ENCODE measurements around the gene MMP3. TPM values are rescaled to one million over a fixed set of nuclear protein-coding genes. Genes with fewer than 3 reads are reported as not detected.

The MMP3 gene
- total RNA-seq, 2 donors from 2014 or later = 1.1 to 1.6 TPM

DNA sequence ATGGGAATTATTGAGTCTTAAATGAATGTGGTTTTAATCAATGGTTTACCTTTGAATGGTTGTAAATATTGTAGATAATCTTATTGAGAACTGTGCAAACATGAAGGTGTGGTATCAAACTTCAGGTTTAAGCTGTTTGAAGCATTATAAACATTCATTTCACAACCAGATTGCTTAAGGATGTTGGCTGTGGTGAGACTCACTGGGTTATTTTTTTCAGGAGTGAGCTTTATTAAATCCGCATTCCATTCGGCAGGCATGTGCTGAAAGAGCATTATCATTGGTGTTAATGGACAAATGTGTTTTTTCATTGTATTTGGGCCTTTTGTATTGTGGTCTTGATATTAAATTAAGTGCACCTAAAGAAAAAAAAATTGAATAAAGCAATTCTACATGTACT is 9.7 kb downstream of the MMP3 start:
- Histone ChIP-seq H3K27ac (no peak overlapping the region), H3K9me3 (no peaks in the 10 kb centered on the region), H3K9ac (ENCODE audit: low read depth in 2 of 2, low read length in 2 of 2) (no peak overlapping the region), H3K4me1 (no peaks in the 10 kb centered on the region), H3K27me3 (no peaks in the 10 kb centered on the region), H3K36me3 (no peaks in the 10 kb centered on the region), H3K4me3 (no peak overlapping the region)
- intact Hi-C loops (cut with DNase I) = loop anchor here (5.0 kb wide), 1 partner anchor 109 kb away; no protein-coding TSS in a partner anchor
- no peak for DNase-seq
- TF ChIP-seq, protein P1, sequence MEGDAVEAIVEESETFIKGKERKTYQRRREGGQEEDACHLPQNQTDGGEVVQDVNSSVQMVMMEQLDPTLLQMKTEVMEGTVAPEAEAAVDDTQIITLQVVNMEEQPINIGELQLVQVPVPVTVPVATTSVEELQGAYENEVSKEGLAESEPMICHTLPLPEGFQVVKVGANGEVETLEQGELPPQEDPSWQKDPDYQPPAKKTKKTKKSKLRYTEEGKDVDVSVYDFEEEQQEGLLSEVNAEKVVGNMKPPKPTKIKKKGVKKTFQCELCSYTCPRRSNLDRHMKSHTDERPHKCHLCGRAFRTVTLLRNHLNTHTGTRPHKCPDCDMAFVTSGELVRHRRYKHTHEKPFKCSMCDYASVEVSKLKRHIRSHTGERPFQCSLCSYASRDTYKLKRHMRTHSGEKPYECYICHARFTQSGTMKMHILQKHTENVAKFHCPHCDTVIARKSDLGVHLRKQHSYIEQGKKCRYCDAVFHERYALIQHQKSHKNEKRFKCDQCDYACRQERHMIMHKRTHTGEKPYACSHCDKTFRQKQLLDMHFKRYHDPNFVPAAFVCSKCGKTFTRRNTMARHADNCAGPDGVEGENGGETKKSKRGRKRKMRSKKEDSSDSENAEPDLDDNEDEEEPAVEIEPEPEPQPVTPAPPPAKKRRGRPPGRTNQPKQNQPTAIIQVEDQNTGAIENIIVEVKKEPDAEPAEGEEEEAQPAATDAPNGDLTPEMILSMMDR (IDR thresholded peaks at IDR 0.05) = no peak

DNA sequence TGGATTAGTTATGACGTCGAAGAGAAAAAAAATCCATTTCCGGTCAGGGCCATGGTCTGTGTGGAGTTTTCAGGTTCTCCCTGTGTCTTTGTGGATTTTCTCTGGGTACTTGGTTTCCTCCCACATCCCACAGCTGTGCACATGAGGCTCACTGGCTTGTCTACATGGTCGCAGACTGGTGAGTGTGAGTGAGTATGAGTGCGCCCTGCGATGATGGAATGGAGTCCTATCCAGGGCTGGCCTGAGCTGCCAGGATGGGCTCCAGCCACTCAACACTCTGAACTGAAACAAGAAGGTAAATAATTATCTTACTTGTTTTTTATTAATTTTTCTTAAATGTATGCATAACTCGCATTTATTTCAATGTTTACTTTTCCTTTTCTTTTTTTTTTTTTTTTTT is 10.8 kb downstream of the MMP3 start:
- H3K4me3 ChIP-seq = no peak overlapping the region
- intact Hi-C loops (cut with DNase I) = loop anchor here (5.0 kb wide), 1 partner anchor 110 kb away; no protein-coding TSS in a partner anchor
- no peaks in the 10 kb centered on the region for H3K36me3 ChIP-seq
- TF ChIP-seq, protein P1 (IDR thresholded peaks at IDR 0.05) = no peak
- no peak for DNase-seq
- H3K4me1 ChIP-seq = no peaks in the 10 kb centered on the region
- H3K27ac ChIP-seq = no peak overlapping the region
- H3K9me3 ChIP-seq = no peaks in the 10 kb centered on the region
- no peak overlapping the region for H3K9ac ChIP-seq (ENCODE audit: low read depth in 2 of 2, low read length in 2 of 2)
- H3K27me3 ChIP-seq = no peaks in the 10 kb centered on the region

DNA sequence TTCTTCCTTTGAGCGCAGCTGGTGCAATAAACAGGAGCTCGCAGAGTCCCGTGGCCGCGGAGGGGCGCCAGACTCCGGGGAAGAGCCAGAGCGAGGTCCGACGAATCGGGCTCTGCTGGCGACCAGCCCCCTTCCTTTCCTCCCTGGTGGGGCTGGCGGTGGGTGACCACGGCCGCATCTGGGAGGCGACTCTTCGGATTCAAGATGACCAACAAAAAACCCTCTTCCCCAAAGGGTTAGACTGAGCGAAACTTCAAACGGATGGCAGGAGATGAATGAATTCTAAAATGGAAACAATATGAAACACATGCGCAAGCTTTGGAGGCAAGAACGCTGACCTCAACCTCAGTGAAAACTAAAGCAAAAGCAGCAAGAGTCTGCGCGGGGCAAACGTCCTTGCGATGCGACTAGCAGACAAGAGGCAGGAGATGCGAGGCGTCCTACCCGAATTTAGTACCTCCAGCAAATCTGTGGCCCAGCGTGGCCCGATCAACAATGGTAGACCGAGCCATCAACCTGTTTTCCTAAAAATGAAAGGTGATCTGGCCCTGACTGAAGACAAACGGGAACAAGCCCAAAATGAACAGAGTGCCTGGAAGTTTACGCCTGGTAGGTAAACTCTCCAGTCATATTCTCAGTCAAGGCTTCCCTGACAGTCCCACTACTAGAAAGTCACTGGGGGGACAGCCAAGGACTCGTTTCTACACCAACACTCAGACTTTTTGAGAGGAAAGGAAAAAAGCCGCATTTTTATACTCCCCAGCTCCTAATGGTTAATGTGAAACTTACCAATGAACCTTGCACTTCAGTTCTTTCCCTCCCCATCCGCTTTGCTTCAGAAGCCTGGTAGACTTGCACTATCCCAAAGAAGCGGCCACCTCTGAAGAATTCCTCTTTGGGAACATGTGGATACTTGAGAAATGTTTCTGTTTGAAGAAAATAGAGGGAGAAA is 11.6 kb downstream of the MMP3 start:
- DNase-seq = peak; percentile 66
- H3K27ac ChIP-seq = no peak overlapping the region
- no peak overlapping the region for H3K4me3 ChIP-seq
- H3K9ac ChIP-seq (ENCODE audit: low read depth in 2 of 2, low read length in 2 of 2) = no peak overlapping the region
- no peaks in the 10 kb centered on the region for H3K9me3 ChIP-seq
- H3K27me3 ChIP-seq = no peaks in the 10 kb centered on the region
- no peaks in the 10 kb centered on the region for H3K36me3 ChIP-seq
- H3K4me1 ChIP-seq = no peaks in the 10 kb centered on the region
- TF ChIP-seq, protein P1 (IDR thresholded peaks at IDR 0.05) = peak; percentile 42
- intact Hi-C loops (cut with DNase I) = loop anchor here (5.0 kb wide), 1 partner anchor 111 kb away; no protein-coding TSS in a partner anchor

DNA sequence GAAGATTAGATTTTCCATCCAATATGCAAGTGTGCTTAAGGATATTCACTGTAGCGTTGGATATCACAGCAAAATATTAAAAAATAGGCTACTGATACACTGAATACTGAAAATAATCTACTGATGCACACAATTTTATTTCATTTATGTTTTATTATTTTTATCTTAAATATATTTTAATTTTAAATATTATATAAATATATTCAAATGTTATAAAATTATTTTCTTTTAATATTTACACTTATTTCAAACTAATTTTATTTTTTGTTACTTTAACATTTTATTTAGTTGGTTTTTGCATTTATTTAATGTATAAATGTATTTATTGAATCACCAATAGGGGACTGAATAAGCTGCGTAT is 12.3 kb downstream of the MMP3 start:
- Histone ChIP-seq H3K4me1 (no peaks in the 10 kb centered on the region), H3K4me3 (no peak overlapping the region), H3K27ac (no peak overlapping the region), H3K36me3 (no peaks in the 10 kb centered on the region), H3K9me3 (no peaks in the 10 kb centered on the region), H3K9ac (ENCODE audit: low read depth in 2 of 2, low read length in 2 of 2) (no peak overlapping the region), H3K27me3 (no peaks in the 10 kb centered on the region)
- TF ChIP-seq, protein P1 (IDR thresholded peaks at IDR 0.05) = no peak
- no peak for DNase-seq
- intact Hi-C loops (cut with DNase I) = loop anchor here (5.0 kb wide), 1 partner anchor 111 kb away; no protein-coding TSS in a partner anchor

DNA sequence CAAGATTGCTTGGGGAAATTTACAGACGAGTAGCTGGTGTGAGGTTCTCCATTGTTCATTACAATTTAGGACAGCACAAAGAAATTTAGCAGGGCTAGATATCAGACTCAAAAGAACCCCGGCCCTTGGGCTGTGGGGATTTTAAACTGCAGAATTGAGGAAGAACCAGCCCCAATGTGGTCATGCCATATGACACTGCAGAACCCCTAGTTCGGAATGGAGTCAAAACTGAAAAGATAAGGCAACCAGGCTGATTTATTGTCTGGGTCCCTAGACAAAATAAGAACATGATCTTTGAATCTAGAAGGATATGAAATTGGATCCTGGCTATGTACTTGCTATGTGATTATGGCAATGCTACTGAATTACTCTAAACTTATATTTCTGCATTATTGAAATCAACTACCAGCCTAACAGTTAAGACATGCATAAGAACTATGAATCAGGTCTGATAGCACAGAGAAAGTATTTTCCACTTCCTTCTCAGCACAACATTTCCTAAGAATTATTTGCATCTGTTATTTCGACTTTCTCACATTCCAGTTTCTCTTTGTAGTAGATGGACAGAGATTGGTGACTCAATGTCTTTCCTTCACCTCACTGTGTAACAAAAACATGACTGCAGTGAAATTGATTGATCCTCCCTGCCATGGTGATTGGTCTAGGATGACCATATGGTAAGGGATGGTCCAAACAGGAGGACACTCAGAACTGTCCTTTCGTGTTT is 13.2 kb downstream of the MMP3 start:
- no peaks in the 10 kb centered on the region for H3K9me3 ChIP-seq
- no peaks in the 10 kb centered on the region for H3K27me3 ChIP-seq
- H3K4me1 ChIP-seq = no peaks in the 10 kb centered on the region
- H3K27ac ChIP-seq = no peak overlapping the region
- H3K4me3 ChIP-seq = no peak overlapping the region
- intact Hi-C loops (cut with DNase I) = loop anchor here (5.0 kb wide), 1 partner anchor 112 kb away; no protein-coding TSS in a partner anchor
- DNase-seq = no peak
- no peaks in the 10 kb centered on the region for H3K36me3 ChIP-seq
- TF ChIP-seq, protein P1 (IDR thresholded peaks at IDR 0.05) = no peak
- H3K9ac ChIP-seq (ENCODE audit: low read depth in 2 of 2, low read length in 2 of 2) = no peak overlapping the region
